ENCODE measurements around the gene ITGAL.

Gene ITGAL

DNA sequence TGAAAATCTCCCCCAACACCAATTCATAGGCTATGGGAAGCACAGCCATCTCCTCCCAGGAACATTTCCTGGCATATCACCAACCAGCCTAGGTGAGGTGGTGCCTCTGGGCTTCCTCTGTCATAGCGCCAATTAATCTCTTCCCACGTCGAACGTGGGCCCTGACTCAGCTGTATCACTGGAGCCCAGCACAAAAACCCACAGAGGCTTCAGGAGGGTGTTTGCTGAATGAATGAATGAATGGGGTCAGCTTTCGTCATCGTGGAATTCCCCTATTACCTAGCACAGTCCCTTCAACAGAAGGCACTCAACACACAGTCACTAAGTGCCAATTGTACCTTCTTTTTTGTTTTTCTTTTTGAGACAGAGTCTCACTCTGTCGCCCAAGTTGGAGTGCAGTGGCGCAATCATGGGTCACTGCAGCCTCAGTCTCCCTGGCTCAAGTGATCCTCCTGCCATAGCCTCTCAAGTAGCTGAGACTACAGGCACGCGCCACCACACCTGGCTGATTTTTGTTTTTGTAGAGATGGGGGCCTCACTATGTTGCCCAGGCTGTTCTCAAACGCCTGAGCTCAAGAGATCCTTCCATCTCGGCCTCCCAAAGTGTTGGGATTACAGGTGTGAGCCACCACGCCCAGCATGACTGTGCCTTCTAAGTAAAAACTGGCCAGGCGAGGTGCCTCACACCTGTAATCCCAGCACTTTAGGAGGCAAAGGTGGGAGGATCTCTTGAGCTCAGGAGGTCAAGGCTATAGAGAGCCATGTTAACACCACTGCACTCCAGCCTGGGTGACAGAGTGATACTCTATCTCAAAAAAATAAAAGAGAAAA, 94.8 kb downstream of the ITGAL start:
- no peak for DNase-seq (ENCODE audit: low read depth)

DNA sequence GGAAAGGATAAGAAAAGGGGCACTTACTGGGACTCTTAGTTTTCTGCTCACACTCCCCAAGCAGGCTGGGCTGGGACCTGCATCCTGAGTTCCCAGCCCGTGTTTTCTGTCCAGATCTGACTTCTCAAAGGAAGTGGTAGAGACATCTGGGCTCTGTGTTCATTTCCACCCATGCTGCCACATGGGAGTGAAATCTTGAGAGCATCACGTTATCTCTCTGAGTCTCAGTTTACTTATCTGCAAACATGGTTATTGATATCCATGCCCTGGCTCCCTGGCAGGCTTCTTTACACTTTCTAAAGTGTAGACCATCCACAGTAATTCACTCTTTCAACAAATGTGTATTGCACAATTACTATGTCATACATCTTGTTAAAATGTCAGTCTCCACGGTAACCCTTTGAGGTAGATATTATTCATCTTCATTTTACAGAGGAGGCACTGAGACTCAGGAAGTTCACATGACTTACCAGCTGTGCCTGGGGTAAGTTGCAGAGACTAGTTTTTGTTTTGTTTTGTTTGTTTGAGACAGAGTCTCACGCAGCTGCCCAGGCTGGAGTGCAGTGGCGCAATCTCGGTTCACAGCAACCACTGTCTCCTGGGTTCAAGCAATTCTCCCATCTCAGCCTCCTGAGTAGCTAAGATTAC, 95.6 kb downstream of the ITGAL start:
- peak; percentile 62 for DNase-seq (ENCODE audit: low read depth)

DNA sequence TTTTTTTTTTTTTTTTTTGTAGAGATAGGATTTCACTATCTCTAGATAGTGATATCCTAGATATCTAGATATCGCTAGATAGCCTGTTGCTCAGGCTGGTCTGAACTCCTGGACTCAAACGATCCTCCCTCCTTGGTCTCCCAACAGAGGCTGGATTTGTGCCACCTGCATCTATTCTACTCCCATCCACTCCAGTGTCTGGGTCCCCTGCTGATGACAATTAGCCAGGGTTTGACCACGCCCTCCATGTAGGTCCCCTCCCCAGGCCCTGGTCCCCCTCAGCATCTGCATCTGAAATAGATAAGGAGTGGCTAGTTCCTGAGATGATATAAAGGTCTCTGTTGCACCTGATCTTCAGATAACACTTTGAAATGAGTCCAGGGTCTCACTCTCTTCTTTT, 96.7 kb downstream of the ITGAL start:
- no peak for DNase-seq (ENCODE audit: low read depth)

DNA sequence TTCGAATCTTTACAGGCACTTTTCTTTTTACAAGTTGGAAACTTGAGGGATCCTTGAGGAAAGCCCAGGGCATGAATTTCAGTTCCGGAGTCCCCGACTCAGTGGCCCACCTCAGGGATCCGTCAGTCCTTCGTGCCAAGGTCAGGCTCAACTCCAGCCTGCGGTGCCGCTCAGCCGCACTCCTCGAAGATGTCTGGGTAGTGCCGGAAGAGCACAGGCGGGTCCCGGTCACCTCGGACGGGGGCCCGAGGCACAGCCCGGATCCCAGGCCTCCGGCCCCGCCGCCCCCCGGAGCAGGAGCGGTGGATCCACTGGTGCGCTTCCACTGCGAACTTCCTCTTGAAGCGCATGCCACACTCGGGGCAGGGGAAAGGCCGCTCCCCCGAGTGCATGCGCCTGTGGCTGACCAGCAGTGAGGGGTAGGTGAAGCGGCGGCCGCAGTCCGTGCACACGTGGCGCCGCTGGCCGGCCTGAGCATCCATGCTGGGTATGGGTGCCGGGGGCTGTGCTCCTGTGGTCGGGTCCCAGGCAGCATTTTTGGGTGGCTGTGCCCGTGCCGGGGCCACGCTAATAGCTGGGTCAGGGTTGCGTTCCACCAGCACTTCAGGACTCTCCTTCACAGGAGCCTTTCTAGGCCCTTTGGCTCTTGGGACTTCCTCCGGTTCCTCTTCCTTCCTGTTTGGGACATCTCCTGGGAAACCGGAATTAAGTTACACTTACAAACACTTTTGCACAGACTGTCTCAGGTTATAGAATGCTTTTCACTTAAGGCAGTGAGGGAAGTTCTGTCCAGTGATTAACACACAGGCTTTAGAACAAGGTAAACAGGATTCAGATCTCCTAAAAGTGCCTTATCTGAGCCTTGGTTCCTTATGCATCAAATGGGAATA, 97.4 kb downstream of the ITGAL start:
- no peak for DNase-seq (ENCODE audit: low read depth)

DNA sequence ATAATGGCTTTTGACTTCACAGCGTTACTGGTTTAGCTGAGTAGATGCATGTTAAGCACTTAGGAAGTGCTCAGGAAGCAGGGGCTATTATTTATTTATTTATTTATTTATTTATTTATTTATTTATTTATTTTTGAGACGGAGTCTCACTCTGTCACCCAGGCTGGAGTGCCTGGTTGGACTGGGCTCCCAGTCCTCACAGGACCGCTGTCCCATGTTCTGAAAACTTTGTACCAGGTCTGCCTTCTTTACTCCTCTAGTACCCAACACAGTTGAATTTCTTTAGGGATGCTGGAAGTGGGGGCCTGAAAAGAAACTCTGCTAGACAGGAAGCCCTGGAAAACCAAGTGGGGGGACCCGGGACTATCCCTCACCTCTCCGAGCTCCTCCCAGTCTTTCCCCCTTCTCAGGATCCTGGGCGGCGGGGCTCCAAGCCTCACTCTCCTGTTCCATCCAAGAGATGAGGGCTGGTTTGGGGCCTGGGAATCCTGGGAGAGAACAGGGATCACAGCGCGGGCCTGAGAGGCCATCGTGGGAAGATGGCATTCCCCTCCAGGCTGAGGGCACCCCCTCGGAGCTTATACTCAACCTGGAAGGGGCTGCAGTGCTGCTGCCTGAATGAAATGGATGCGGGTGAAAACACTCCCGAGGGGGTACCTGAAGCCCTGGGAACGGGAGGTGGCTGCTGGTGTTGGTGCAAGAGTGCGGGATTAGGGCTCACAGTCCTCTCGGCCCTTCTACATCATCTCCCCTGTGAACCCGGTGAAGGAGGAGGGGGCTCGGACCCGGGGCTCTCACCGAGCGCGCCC, 98.3 kb downstream of the ITGAL start:
- DNase-seq (ENCODE audit: low read depth) = no peak

DNA sequence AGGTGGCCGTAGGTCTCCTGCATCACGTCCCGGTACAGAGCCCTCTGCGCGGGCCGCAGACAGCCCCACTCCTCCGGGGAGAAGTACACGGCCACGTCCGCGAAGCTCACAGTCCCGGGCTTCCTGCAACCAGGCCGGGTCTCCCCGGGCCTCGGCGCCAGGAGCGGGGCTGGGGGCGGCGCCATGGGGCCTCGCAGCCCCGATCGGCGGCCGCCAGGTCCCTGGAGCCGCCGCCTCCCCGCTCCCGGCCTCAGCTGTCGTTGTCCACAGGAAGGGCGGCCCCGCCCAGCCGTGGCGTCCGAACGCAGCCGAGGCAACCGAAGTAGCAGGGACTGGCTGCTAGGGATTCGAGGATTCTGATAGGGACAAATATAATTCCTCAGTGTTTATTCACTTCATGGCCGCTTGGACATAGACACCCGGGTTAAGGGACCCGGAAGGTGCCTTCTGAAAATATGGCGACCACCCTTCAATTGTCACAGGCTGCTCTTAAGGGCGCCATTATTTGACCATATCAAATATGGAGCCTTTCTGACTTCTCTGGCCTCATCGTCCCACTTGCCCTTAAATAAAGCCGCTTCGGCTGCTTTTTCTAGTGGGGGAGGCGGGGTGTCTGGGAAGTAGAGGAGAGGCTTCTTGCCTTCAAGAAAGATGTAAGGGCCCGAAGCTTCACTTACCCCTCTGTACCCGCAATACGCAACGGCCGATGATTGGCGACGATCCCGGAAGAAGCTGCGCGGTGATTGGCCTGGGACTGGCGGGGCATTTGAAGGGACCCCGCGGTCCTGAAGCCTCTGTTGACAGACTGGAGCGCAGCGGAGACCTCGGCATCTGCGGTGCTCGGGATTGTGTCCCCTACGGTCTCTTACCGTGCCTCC, 99.1 kb downstream of the ITGAL start, which contains the start of gene ZNF688:
Gene ZNF688, minus strand, starts transcription at position 270 of the 878 bp plus-strand sequence. Its CDS starts 85 bp downstream, at position 185.
- peak; percentile 87 for DNase-seq (ENCODE audit: low read depth)
